IPS DF 6.9 (cell line): ENCODE results near the gene NUMB.
"Not testable (repeated sequence)": the region's sequence is repeated elsewhere in the genome, so short reads cannot be mapped to it uniquely, and the experiment has no call there.

Experiments used
- DNase-seq: peaks from one replicate; pipeline ENCODE4 v3.0.0-alpha.2; 2013; ENCODE audit warnings: low read depth, low spot score
- H3K27ac ChIP-seq: one replicate; pipeline ENCODE4 v1.5.1; 2013; ENCODE audit warnings: low read length, control low read depth
- H3K27me3 ChIP-seq: 2 replicates; pipeline ENCODE4 v1.6.1; 2013; ENCODE audit warnings: mild to moderate bottlenecking, low read length; ENCODE audit not compliant: control insufficient read depth, insufficient read depth
- H3K36me3 ChIP-seq: 2 replicates; pipeline ENCODE4 v1.6.1; 2013; ENCODE audit warnings: low read length; ENCODE audit not compliant: control insufficient read depth, insufficient read depth
- H3K4me1 ChIP-seq: 2 replicates; pipeline ENCODE4 v1.6.1; 2013; ENCODE audit warnings: low read length; ENCODE audit not compliant: control insufficient read depth, insufficient read depth
- H3K4me3 ChIP-seq: 2 replicates; pipeline ENCODE4 v1.5.1; 2013; ENCODE audit warnings: mild to moderate bottlenecking, low read length
- H3K9me3 ChIP-seq: 2 replicates; pipeline ENCODE4 v1.6.1; 2013; ENCODE audit warnings: low read length, inconsistent platforms; ENCODE audit not compliant: control insufficient read depth, insufficient read depth
- WGBS: extraction: QIAGEN DNeasy Blood & Tissue Kit; methylation state at CpG from one replicate; pipeline ENCODE4 v1.1.7; 2013; ENCODE audit warnings: mixed read lengths, missing lambda C conversion rate; ENCODE audit not compliant: insufficient read length, insufficient coverage; 5-methylcytosine and 5-hydroxymethylcytosine counted together

NUMB gene

GRCh38 chr14:73418227-73418626, 40.1 kb downstream of the NUMB start:
- H3K9me3 ChIP-seq, result no peaks in the 10 kb centered on the region
- no CpG with 5 or more reads among the region's 3 CpGs for WGBS
- no peaks in the 10 kb centered on the region for H3K36me3 ChIP-seq
- no peak overlapping the region for H3K27ac ChIP-seq
- H3K27me3 ChIP-seq, result no peaks in the 10 kb centered on the region
- DNase-seq, result no peak
- H3K4me3 ChIP-seq, result no peak overlapping the region
- H3K4me1 ChIP-seq, result 0 out of 2 replicates have a peak, but pooled peaks cover 2% of the 10 kb centered on the region

- DNase-seq, H3K27ac ChIP-seq, H3K9me3 ChIP-seq, H3K4me1 ChIP-seq, H3K36me3 ChIP-seq, H3K27me3 ChIP-seq, H3K4me3 ChIP-seq: not testable (repeated sequence)
- no CpG with 5 or more reads among the region's 3 CpGs for WGBS
Observed at GRCh38 chr14:73406248-73406647, 52.1 kb downstream of the NUMB start.

GRCh38 chr14:73403181-73403752, 55.1 kb downstream of the NUMB start:
- WGBS, result no CpG with 5 or more reads among the region's 4 CpGs
- Histone ChIP-seq H3K27me3 (no peaks in the 10 kb centered on the region), H3K9me3 (no peaks in the 10 kb centered on the region), H3K36me3 (no peaks in the 10 kb centered on the region), H3K4me3 (no peak overlapping the region), H3K4me1 (no peaks in the 10 kb centered on the region), H3K27ac (no peak overlapping the region)
- DNase-seq, result no peak

GRCh38 chr14:73402579-73402978, 55.8 kb downstream of the NUMB start:
- Histone ChIP-seq H3K4me1 (no peaks in the 10 kb centered on the region), H3K9me3 (no peaks in the 10 kb centered on the region), H3K36me3 (no peaks in the 10 kb centered on the region), H3K4me3 (no peak overlapping the region), H3K27me3 (no peaks in the 10 kb centered on the region), H3K27ac (no peak overlapping the region)
- DNase-seq, result no peak
- 100% methylated on average over 1 of the region's 2 CpGs for WGBS

GRCh38 chr14:73397810-73398209, 60.5 kb downstream of the NUMB start:
- H3K27me3 ChIP-seq, result no peaks in the 10 kb centered on the region
- DNase-seq, result no peak
- H3K9me3 ChIP-seq, result no peaks in the 10 kb centered on the region
- no peak overlapping the region for H3K27ac ChIP-seq
- H3K36me3 ChIP-seq, result no peaks in the 10 kb centered on the region
- no CpG with 5 or more reads among the region's 3 CpGs for WGBS
- H3K4me3 ChIP-seq, result no peak overlapping the region
- H3K4me1 ChIP-seq, result no peaks in the 10 kb centered on the region

GRCh38 chr14:73394317-73394716, 64.0 kb downstream of the NUMB start:
- no peak overlapping the region for H3K27ac ChIP-seq
- no peak for DNase-seq
- WGBS, result no CpG with 5 or more reads among the region's 1 CpG
- H3K4me3 ChIP-seq, result no peak overlapping the region
- H3K27me3 ChIP-seq, result no peaks in the 10 kb centered on the region
- no peaks in the 10 kb centered on the region for H3K9me3 ChIP-seq
- no peaks in the 10 kb centered on the region for H3K4me1 ChIP-seq
- no peaks in the 10 kb centered on the region for H3K36me3 ChIP-seq

GRCh38 chr14:73393375-73393774, 65.0 kb downstream of the NUMB start:
- H3K27ac ChIP-seq, result no peak overlapping the region
- no peak for DNase-seq
- H3K9me3 ChIP-seq, result no peaks in the 10 kb centered on the region
- no peaks in the 10 kb centered on the region for H3K36me3 ChIP-seq
- H3K4me3 ChIP-seq, result no peak overlapping the region
- no peaks in the 10 kb centered on the region for H3K27me3 ChIP-seq
- no peaks in the 10 kb centered on the region for H3K4me1 ChIP-seq

- no peaks in the 10 kb centered on the region for H3K27me3 ChIP-seq
- no peaks in the 10 kb centered on the region for H3K36me3 ChIP-seq
- no peak for DNase-seq
- no CpG with 5 or more reads among the region's 4 CpGs for WGBS
- H3K27ac ChIP-seq, result no peak overlapping the region
- H3K4me1 ChIP-seq, result no peaks in the 10 kb centered on the region
- H3K4me3 ChIP-seq, result no peak overlapping the region
- no peaks in the 10 kb centered on the region for H3K9me3 ChIP-seq
Observed at GRCh38 chr14:73392329-73393257, 65.8 kb downstream of the NUMB start.

- not testable (repeated sequence) for H3K27ac ChIP-seq, H3K36me3 ChIP-seq, H3K27me3 ChIP-seq, H3K4me3 ChIP-seq, H3K4me1 ChIP-seq, H3K9me3 ChIP-seq, DNase-seq
- no CpG with 5 or more reads among the region's 3 CpGs for WGBS
Observed at GRCh38 chr14:73387860-73388259, 70.5 kb downstream of the NUMB start.

- no peak for DNase-seq
- Histone ChIP-seq H3K27ac (no peak overlapping the region), H3K27me3 (no peaks in the 10 kb centered on the region), H3K4me1 (no peaks in the 10 kb centered on the region), H3K36me3 (no peaks in the 10 kb centered on the region), H3K4me3 (no peak overlapping the region), H3K9me3 (no peaks in the 10 kb centered on the region)
- 100% methylated on average over 1 of the region's 3 CpGs for WGBS
Observed at GRCh38 chr14:73386342-73386741, 72.0 kb downstream of the NUMB start.

GRCh38 chr14:73385021-73385420, 73.3 kb downstream of the NUMB start:
- H3K36me3 ChIP-seq, H3K4me1 ChIP-seq, H3K27ac ChIP-seq, H3K9me3 ChIP-seq, H3K27me3 ChIP-seq, H3K4me3 ChIP-seq, DNase-seq: not testable (repeated sequence)
- no CpG with 5 or more reads among the region's 4 CpGs for WGBS
